Cardiac muscle cell (in vitro differentiated cells and primary cell): ENCODE measurements around the gene ARSA. TPM values are rescaled to one million over a fixed set of nuclear protein-coding genes. Genes with fewer than 3 reads are reported as not detected.
"Not testable (repeated sequence)": the region's sequence is repeated elsewhere in the genome, so short reads cannot be mapped to it uniquely, and the experiment has no call there.

Experiments
- DNase-seq, 2 donors: peaks; one replicate each; pipeline versions ENCODE4 v3.0.0 to v3.0.0-alpha.2; 2010 to 2017; ENCODE audit warnings: low read depth in 1 of 2, low spot score in 1 of 2
- H3K27ac ChIP-seq: fragments of 200-600 bp; sonication (generic); 2 replicates; pipeline ENCODE4 v1.5.1; 2016
- H3K27me3 ChIP-seq: fragments of 200-600 bp; sonication (generic); 2 replicates; pipeline ENCODE4 v1.6.0; 2016; ENCODE audit warnings: control low read depth
- H3K36me3 ChIP-seq: fragments of 200-600 bp; sonication (generic); 2 replicates; pipeline ENCODE4 v1.5.1; 2016; ENCODE audit warnings: control low read depth
- H3K4me1 ChIP-seq: fragments of 200-600 bp; sonication (generic); 2 replicates; pipeline ENCODE4 v1.8.1; 2017; ENCODE audit warnings: low read depth, mild to moderate bottlenecking, mixed run types
- H3K4me3 ChIP-seq: fragments of 200-600 bp; sonication (generic); 2 replicates; pipeline ENCODE4 v1.5.1; 2016; ENCODE audit warnings: mild to moderate bottlenecking
- H3K9me3 ChIP-seq: fragments of 200-600 bp; sonication (generic); 2 replicates; pipeline ENCODE4 v1.5.1; 2017; ENCODE audit warnings: low read depth, mild to moderate bottlenecking, control low read depth
- polyA plus RNA-seq: library from polyadenylated mRNA; unstranded; fragments of >200 nt; fragmentation: Nextera tagmentation; extraction: Ambion mirVana; gene quantifications from 2 replicates; pipeline ENCODE4 v1.2.1, GENCODE V29; 2016
- total RNA-seq: library from RNA; depleted of rRNA; stranded (reverse); fragments of >200 nt; gene quantifications from 2 replicates; pipeline ENCODE4 v1.2.3, GENCODE V29; 2016
- TF ChIP-seq, protein P1 (sequence below): IDR thresholded peaks from 2 replicates; pipeline ENCODE4 v1.5.1; 2012; ENCODE audit warnings: low read depth, mild to moderate bottlenecking, low read length

ARSA gene
- total and polyA plus RNA-seq, 2 experiments from 2014 or later, result 16.8 to 58.1 TPM

DNA sequence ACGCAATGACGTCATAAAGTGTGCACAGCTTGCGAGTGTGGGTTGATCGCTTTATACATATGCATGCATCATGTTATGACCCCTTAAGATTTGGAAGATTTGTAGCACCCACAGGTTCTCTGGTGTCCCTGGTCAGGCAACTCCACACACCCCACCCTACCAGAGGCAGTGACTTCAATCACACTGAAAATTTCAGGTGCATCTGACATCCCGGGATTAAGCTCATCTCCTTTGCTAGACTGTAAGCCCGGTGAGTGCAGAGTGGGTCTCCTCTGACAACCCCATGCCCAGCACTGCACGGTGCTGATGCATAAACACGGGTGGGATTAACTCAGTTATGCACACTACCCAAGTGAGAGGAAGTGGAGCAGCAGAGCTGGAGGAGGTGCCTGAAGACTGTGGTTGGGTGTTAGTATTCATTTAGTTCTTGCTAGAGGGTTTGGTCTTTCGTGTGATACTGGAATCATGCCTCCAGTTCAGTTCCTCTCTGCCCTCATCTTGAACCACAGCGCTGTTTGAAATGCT, 6.5 kb downstream of the ARSA start:
- H3K27ac ChIP-seq, result no peak overlapping the region
- peaks cover 3% of the 10 kb centered on the region for H3K27me3 ChIP-seq
- no peak for DNase-seq
- peak overlapping the region; percentile 8 for H3K4me3 ChIP-seq
- H3K36me3 ChIP-seq, result no peaks in the 10 kb centered on the region
- peaks cover 10% of the 10 kb centered on the region for H3K4me1 ChIP-seq
- no peaks in the 10 kb centered on the region for H3K9me3 ChIP-seq
- TF ChIP-seq, protein P1, sequence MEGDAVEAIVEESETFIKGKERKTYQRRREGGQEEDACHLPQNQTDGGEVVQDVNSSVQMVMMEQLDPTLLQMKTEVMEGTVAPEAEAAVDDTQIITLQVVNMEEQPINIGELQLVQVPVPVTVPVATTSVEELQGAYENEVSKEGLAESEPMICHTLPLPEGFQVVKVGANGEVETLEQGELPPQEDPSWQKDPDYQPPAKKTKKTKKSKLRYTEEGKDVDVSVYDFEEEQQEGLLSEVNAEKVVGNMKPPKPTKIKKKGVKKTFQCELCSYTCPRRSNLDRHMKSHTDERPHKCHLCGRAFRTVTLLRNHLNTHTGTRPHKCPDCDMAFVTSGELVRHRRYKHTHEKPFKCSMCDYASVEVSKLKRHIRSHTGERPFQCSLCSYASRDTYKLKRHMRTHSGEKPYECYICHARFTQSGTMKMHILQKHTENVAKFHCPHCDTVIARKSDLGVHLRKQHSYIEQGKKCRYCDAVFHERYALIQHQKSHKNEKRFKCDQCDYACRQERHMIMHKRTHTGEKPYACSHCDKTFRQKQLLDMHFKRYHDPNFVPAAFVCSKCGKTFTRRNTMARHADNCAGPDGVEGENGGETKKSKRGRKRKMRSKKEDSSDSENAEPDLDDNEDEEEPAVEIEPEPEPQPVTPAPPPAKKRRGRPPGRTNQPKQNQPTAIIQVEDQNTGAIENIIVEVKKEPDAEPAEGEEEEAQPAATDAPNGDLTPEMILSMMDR, result no peak

DNA sequence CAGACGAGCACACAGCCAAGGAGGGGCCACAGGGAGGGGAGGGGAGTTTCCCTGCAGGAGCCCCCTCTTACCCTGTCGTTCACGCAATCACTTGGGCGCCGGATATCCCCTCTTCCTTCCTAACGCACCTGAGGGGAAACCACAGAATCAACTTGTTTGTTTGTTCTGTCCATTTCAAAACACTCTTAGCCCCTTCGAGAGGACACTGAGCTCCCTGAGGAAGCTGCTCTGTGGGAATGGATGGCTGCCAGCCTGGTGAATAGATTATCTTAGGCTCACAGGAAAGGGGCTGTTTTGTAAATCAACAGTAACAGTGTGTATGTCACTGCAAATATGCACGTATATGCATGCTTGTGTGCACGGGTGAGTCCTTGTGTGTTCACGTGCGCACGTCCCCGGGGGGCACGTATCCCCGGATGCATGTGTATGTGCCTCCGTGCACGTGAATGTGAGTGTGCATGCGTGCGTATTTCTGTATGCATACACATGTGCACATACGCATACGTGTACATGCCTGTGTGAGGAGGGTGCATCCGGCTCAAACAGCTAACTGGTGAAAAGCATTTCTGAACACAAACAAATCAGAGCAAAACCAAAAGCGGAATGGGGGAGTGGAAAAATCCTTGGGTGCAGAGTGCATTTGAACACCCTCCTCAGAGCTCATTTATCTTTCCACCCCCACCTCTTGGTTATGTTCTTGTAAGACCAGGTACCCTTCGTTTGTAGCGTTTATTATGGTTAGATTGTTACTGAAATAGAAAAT, 7.2 kb downstream of the ARSA start:
- no peak for DNase-seq
- H3K4me3 ChIP-seq, result peak overlapping the region; percentile 11
- TF ChIP-seq, protein P1, result peak; percentile 71
- peaks cover 10% of the 10 kb centered on the region for H3K4me1 ChIP-seq
- no peaks in the 10 kb centered on the region for H3K9me3 ChIP-seq
- no peaks in the 10 kb centered on the region for H3K36me3 ChIP-seq
- H3K27me3 ChIP-seq, result peaks cover 3% of the 10 kb centered on the region
- no peak overlapping the region for H3K27ac ChIP-seq

DNA sequence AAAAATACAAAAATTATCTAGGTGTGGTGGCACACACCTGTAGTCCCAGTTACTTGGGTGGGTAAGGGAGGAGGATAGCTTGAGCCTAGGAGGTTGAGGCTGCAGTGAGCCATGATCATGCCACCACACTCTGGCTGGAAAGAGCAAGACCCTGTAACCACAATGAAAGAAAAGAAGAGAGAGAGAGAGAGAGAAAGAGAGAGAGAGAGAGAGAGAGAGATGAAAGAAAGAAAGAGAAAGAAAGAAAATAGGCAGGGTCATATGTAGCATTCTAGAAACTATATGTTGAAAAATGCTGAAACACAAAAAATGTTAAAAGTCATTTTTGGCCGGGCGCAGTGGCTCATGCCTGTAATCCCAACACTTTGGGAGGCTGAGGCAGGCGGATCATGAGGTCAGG, 13.7 kb downstream of the ARSA start:
- not testable (repeated sequence) for H3K4me3 ChIP-seq, H3K36me3 ChIP-seq, H3K9me3 ChIP-seq, H3K4me1 ChIP-seq, H3K27ac ChIP-seq, DNase-seq
- H3K27me3 ChIP-seq, result peaks cover 12% of the 10 kb centered on the region

DNA sequence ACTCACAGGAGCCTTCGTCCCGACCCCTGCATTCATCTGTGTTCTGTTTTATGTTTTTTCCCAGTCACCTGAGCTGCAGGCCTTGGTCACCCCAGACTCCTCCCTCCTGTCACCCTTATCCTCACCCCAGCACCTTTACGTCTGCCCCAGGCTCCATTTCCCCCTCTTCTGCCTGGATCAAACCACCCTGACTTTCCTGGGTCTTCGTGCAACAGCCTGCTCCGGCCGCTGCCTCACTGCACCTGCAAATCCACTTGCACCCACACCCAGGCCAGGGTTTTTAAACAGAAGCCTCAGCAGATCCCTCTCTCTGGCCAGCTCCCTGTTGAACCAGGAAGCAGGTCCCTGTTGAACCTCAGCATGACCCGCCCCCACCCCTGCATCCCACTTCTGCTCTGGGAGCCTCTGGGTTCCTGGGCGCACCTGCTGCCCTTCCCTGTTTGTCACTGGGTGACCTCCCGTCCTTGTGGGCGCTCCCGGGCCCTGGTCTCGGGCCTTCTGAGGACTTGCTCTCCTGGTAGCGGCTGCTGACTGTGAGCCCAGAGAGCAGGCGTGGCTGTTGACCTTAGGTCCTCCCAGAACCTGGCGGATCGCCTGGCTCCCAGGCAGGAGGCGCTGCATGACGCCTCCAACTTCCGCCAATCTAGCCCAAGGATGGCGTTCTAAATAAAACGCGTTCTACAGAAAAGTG, 14.5 kb downstream of the ARSA start:
- DNase-seq, result peak; percentile 13 to 25

DNA sequence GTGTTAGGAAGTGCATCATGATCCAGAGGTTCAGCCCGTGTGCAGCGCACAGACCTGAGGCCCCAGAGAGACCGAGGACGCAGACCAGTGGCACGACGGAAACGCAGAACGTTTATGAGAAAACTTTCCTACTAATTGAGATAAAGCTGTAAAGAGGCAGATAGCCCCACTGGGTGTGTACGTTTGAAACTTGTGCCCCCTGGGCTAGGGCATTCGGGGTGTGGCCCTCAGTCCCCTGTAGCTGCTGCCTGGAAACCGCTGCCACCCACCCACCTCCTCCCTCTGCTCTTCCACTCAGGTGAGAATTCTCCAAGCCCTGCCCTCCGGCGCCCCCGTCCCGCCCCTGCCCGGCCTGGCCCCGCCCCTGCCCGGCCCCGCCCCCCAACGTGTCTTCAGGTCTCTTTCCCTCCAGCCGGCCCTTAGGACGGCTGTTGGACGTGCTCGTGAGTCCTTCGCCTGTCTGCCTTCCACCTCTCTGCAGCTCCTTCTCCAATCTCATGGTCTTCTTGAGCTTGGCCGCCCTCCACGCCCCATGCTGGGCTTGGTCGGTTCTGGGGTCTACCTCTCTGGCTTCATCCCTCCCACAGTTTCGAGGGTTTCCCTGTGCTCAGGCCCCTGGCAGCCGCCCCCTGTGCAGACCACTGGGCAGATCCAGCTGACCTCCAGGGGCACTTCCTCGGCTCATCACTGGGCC, 15.3 kb downstream of the ARSA start:
- Histone ChIP-seq H3K9me3 (no peaks in the 10 kb centered on the region), H3K27ac (no peak overlapping the region), H3K36me3 (no peaks in the 10 kb centered on the region), H3K27me3 (peaks cover 16% of the 10 kb centered on the region), H3K4me3 (no peak overlapping the region), H3K4me1 (no peaks in the 10 kb centered on the region)
- DNase-seq, result no peak
- TF ChIP-seq, protein P1, result no peak

More for the DNA sequence above, 14.5 kb downstream of the ARSA start:
- Histone ChIP-seq H3K4me3 (no peak overlapping the region), H3K27ac (no peak overlapping the region), H3K9me3 (no peaks in the 10 kb centered on the region), H3K27me3 (peaks cover 12% of the 10 kb centered on the region), H3K36me3 (no peaks in the 10 kb centered on the region), H3K4me1 (no peaks in the 10 kb centered on the region)
- TF ChIP-seq, protein P1, result no peak
